Ovary (tissue), 9 donors: ENCODE data around the gene PSMB10. TPM values are rescaled to one million over a fixed set of nuclear protein-coding genes. Genes with fewer than 3 reads are reported as not detected.

Experiments
- DNase-seq, 5 donors: peaks; one replicate each; pipeline ENCODE4 v3.0.0-alpha.2; 2019 to 2020
- H3K27ac ChIP-seq, 2 donors: fragments of 200-600 bp; one replicate each; pipeline versions ENCODE4 v1.5.1 to v1.8.0; 2019 to 2022
- H3K27me3 ChIP-seq: fragments of 200-600 bp; one replicate; pipeline ENCODE4 v1.8.0; 2022
- H3K36me3 ChIP-seq: fragments of 200-600 bp; sonication (generic); one replicate; pipeline ENCODE4 v1.5.1; 2019
- H3K4me1 ChIP-seq: one replicate; pipeline ENCODE4 v1.8.1; 2013; ENCODE audit warnings: mild to moderate bottlenecking, moderate library complexity; ENCODE audit not compliant: insufficient read depth
- H3K4me3 ChIP-seq: fragments of 200-600 bp; sonication (generic); one replicate; pipeline ENCODE4 v1.5.1; 2017
- H3K9me3 ChIP-seq, 2 donors: fragments of 200-600 bp in 1 of 2; sonication (generic) in 1 of 2; one replicate each; pipeline versions ENCODE4 v1.5.1 to v1.8.1; 2013 to 2019; ENCODE audit warnings: mild to moderate bottlenecking in 1 of 2, moderate library complexity in 1 of 2
- CTCF ChIP-seq, 3 donors: fragments of 450-650 bp in 2 of 3; fragments of 200-600 bp in 1 of 3; IDR thresholded peaks; one replicate each; pipeline versions ENCODE4 v1.5.1 to v1.8.0; 2016 to 2022; ENCODE audit warnings: antibody characterized with exemption in 3 of 3, mild to moderate bottlenecking in 1 of 3
- EP300 ChIP-seq: sonication (generic); formaldehyde crosslinking; IDR thresholded peaks from one replicate; pipeline ENCODE4 v1.6.1; 2017; ENCODE audit warnings: antibody characterized with exemption
- POLR2A ChIP-seq: fragments of 450-650 bp; IDR thresholded peaks from one replicate; pipeline ENCODE4 v1.6.1; 2017; ENCODE audit warnings: antibody characterized with exemption, mild to moderate bottlenecking, moderate library complexity
- WGBS, 3 donors: extraction: QIAGEN DNeasy Blood & Tissue Kit in 1 of 3; methylation state at CpG; one replicate each; pipeline versions ENCODE4 v1.1.5 to v1.1.7; 2013 to 2017; 5-methylcytosine and 5-hydroxymethylcytosine counted together
- intact Hi-C, 4 donors: fragments of 100-400 bp; cut with DNase I; formaldehyde crosslinking; loops; one replicate each; pipeline versions ENCODE4 v1.11.0 to v1.15.1; 2022 to 2023
- polyA plus RNA-seq, 2 donors: library from polyadenylated mRNA; stranded (reverse); fragments of 200-250 nt in 1 of 2; fragments of 350-450 nt in 1 of 2; fragmentation: Illumina TruSeq in 1 of 2; extraction: RNeasy Lipid Tissue Mini Kit (QIAGEN cat#74804) in 1 of 2; gene quantifications; one replicate each; pipeline ENCODE4 v1.2.3, GENCODE V29; 2013 to 2014
- total RNA-seq, 7 donors: library from RNA; depleted of rRNA in 2 of 7; stranded (reverse); fragments of >200 nt in 2 of 7; fragmentation: NEBNext Ultra II Directional in 3 of 7; extraction: Animal tissue kit (Norgen Biotek cat#: 25700) in 3 of 7; gene quantifications; one replicate each; pipeline versions ENCODE4 v1.1.0 to v1.2.4, GENCODE V29; 2016 to 2023
- donor health status: DM: no; HTN: no; CAD: no; lungs with moderate emphysema.
- donor health status: DM: no; HTN: no; CAD: no.
- donor health status: Bipolar disorder and iron deficiency.
- donor health status: DM: yes; HTN: yes; CAD: no.
- donor health status: DM: no; HTN: no; CAD: no.
- donor health status: DM: yes; HTN: yes; CAD: no.

PSMB10 gene
- total and polyA plus RNA-seq, 9 donors, result 5.8 to 64.4 (median 50.8) TPM

- Histone ChIP-seq H3K4me3 (no peak overlapping the region), H3K4me1 (peaks cover 6% of the 10 kb centered on the region), H3K36me3 (no peaks in the 10 kb centered on the region), H3K9me3 (no peaks in the 10 kb centered on the region), H3K27me3 (no peaks in the 10 kb centered on the region), H3K27ac (no peak overlapping the region)
- intact Hi-C loops, result no loop called here
- DNase-seq, result no peak
- 74 to 78% (median 74%) methylated on average over 7 of the region's 7 CpGs for WGBS, 3 donors
- TF ChIP-seq POLR2A (no peak), EP300 (no peak), CTCF (IDR thresholded peaks at IDR 0.05) (no peak)
These were observed 21.7 kb downstream of the PSMB10 start for GRCh38 chr16:67914758-67915495.

GRCh38 chr16:67910158-67910557, 26.5 kb downstream of the PSMB10 start:
- WGBS, 3 donors, result 40 to 63% (median 52%) methylated on average over 2 of the region's 2 CpGs
- H3K36me3 ChIP-seq, result no peaks in the 10 kb centered on the region
- H3K9me3 ChIP-seq, result no peaks in the 10 kb centered on the region
- H3K27ac ChIP-seq, result no peak overlapping the region
- DNase-seq, result no peak
- TF ChIP-seq EP300 (no peak), CTCF (IDR thresholded peaks at IDR 0.05) (no peak), POLR2A (no peak)
- no peaks in the 10 kb centered on the region for H3K27me3 ChIP-seq
- intact Hi-C loops, result no loop called here
- H3K4me3 ChIP-seq, result no peak overlapping the region
- H3K4me1 ChIP-seq, result no peaks in the 10 kb centered on the region

- no peaks in the 10 kb centered on the region for H3K27me3 ChIP-seq
- TF ChIP-seq POLR2A, result no peak
- TF ChIP-seq EP300, result no peak
- no peak for TF ChIP-seq CTCF (IDR thresholded peaks at IDR 0.05)
- H3K4me1 ChIP-seq, result no peaks in the 10 kb centered on the region
- no peak overlapping the region for H3K4me3 ChIP-seq
- no peak overlapping the region for H3K27ac ChIP-seq
- DNase-seq, result no peak
- H3K36me3 ChIP-seq, result no peaks in the 10 kb centered on the region
- no peaks in the 10 kb centered on the region for H3K9me3 ChIP-seq
- 93 to 94% (median 93%) methylated on average over 36 of the region's 36 CpGs for WGBS, 3 donors
- intact Hi-C loops, result no loop called here
These were observed 27.5 kb downstream of the PSMB10 start for GRCh38 chr16:67909056-67909742.

GRCh38 chr16:67907397-67908180, 29.1 kb downstream of the PSMB10 start:
- H3K4me1 ChIP-seq, result peaks cover 2% of the 10 kb centered on the region
- intact Hi-C loops, result no loop called here
- no peaks in the 10 kb centered on the region for H3K36me3 ChIP-seq
- H3K4me3 ChIP-seq, result no peak overlapping the region
- H3K27me3 ChIP-seq, result no peaks in the 10 kb centered on the region
- no peak overlapping the region for H3K27ac ChIP-seq
- TF ChIP-seq CTCF (IDR thresholded peaks at IDR 0.05), result no peak
- no peak for TF ChIP-seq POLR2A
- TF ChIP-seq EP300, result no peak
- H3K9me3 ChIP-seq, result no peaks in the 10 kb centered on the region
- 89 to 96% (median 90%) methylated on average over 11 of the region's 11 CpGs for WGBS, 3 donors
- DNase-seq, result no peak
